Ovary (tissue), 9 donors: ENCODE measurements around the gene GSTO2. TPM values are rescaled to one million over a fixed set of nuclear protein-coding genes. Genes with fewer than 3 reads are reported as not detected.

Experiments
- DNase-seq, 5 donors: peaks; one replicate each; pipeline ENCODE4 v3.0.0-alpha.2; 2019 to 2020
- H3K27ac ChIP-seq, 2 donors: fragments of 200-600 bp; one replicate each; pipeline versions ENCODE4 v1.5.1 to v1.8.0; 2019 to 2022
- H3K27me3 ChIP-seq: fragments of 200-600 bp; one replicate; pipeline ENCODE4 v1.8.0; 2022
- H3K36me3 ChIP-seq: fragments of 200-600 bp; sonication (generic); one replicate; pipeline ENCODE4 v1.5.1; 2019
- H3K4me1 ChIP-seq: one replicate; pipeline ENCODE4 v1.8.1; 2013; ENCODE audit warnings: mild to moderate bottlenecking, moderate library complexity; ENCODE audit not compliant: insufficient read depth
- H3K4me3 ChIP-seq: fragments of 200-600 bp; sonication (generic); one replicate; pipeline ENCODE4 v1.5.1; 2017
- H3K9me3 ChIP-seq, 2 donors: fragments of 200-600 bp in 1 of 2; sonication (generic) in 1 of 2; one replicate each; pipeline versions ENCODE4 v1.5.1 to v1.8.1; 2013 to 2019; ENCODE audit warnings: mild to moderate bottlenecking in 1 of 2, moderate library complexity in 1 of 2
- CTCF ChIP-seq, 3 donors: fragments of 450-650 bp in 2 of 3; fragments of 200-600 bp in 1 of 3; IDR thresholded peaks; one replicate each; pipeline versions ENCODE4 v1.5.1 to v1.8.0; 2016 to 2022; ENCODE audit warnings: antibody characterized with exemption in 3 of 3, mild to moderate bottlenecking in 1 of 3
- EP300 ChIP-seq: sonication (generic); formaldehyde crosslinking; IDR thresholded peaks from one replicate; pipeline ENCODE4 v1.6.1; 2017; ENCODE audit warnings: antibody characterized with exemption
- POLR2A ChIP-seq: fragments of 450-650 bp; IDR thresholded peaks from one replicate; pipeline ENCODE4 v1.6.1; 2017; ENCODE audit warnings: antibody characterized with exemption, mild to moderate bottlenecking, moderate library complexity
- WGBS, 3 donors: extraction: QIAGEN DNeasy Blood & Tissue Kit in 1 of 3; methylation state at CpG; one replicate each; pipeline versions ENCODE4 v1.1.5 to v1.1.7; 2013 to 2017; 5-methylcytosine and 5-hydroxymethylcytosine counted together
- intact Hi-C, 4 donors: fragments of 100-400 bp; cut with DNase I; formaldehyde crosslinking; loops; one replicate each; pipeline versions ENCODE4 v1.11.0 to v1.15.1; 2022 to 2023
- polyA plus RNA-seq, 2 donors: library from polyadenylated mRNA; stranded (reverse); fragments of 200-250 nt in 1 of 2; fragments of 350-450 nt in 1 of 2; fragmentation: Illumina TruSeq in 1 of 2; extraction: RNeasy Lipid Tissue Mini Kit (QIAGEN cat#74804) in 1 of 2; gene quantifications; one replicate each; pipeline ENCODE4 v1.2.3, GENCODE V29; 2013 to 2014
- total RNA-seq, 7 donors: library from RNA; depleted of rRNA in 2 of 7; stranded (reverse); fragments of >200 nt in 2 of 7; fragmentation: NEBNext Ultra II Directional in 3 of 7; extraction: Animal tissue kit (Norgen Biotek cat#: 25700) in 3 of 7; gene quantifications; one replicate each; pipeline versions ENCODE4 v1.1.0 to v1.2.4, GENCODE V29; 2016 to 2023
- donor health status: DM: no; HTN: no; CAD: no; lungs with moderate emphysema.
- donor health status: DM: no; HTN: no; CAD: no.
- donor health status: Bipolar disorder and iron deficiency.
- donor health status: DM: yes; HTN: yes; CAD: no.
- donor health status: DM: no; HTN: no; CAD: no.
- donor health status: DM: yes; HTN: yes; CAD: no.

The GSTO2 gene
- total and polyA plus RNA-seq, 9 donors: 3.7 to 19.0 (median 12.3) TPM

- no peaks in the 10 kb centered on the region for H3K36me3 ChIP-seq
- H3K4me1 ChIP-seq: peaks cover 20% of the 10 kb centered on the region
- intact Hi-C loops: no loop called here
- peak in 4 of 5 donors; percentile 21 to 70 (median 40) for DNase-seq
- H3K4me3 ChIP-seq: no peak overlapping the region
- WGBS, 3 donors: 8 to 22% (median 11%) methylated on average over 6 of the region's 6 CpGs
- no peaks in the 10 kb centered on the region for H3K9me3 ChIP-seq
- TF ChIP-seq POLR2A (no peak), CTCF (IDR thresholded peaks at IDR 0.05) (no peak), EP300 (no peak)
- H3K27ac ChIP-seq: peak overlapping the region; percentile 8 to 42
- no peaks in the 10 kb centered on the region for H3K27me3 ChIP-seq
Measured at GRCh38 chr10:104317269-104317710, 48.3 kb downstream of the GSTO2 start.

- intact Hi-C loops: no loop called here
- Histone ChIP-seq H3K9me3 (no peaks in the 10 kb centered on the region), H3K4me3 (no peak overlapping the region), H3K36me3 (no peaks in the 10 kb centered on the region), H3K27ac (peak overlapping the region; percentile 8 to 42), H3K4me1 (peaks cover 18% of the 10 kb centered on the region), H3K27me3 (no peaks in the 10 kb centered on the region)
- no peak for TF ChIP-seq POLR2A
- TF ChIP-seq EP300: no peak
- no peak for TF ChIP-seq CTCF (IDR thresholded peaks at IDR 0.05)
- peak in 2 of 5 donors; percentile 22 to 30 for DNase-seq
- 83 to 88% (median 85%) methylated on average over 7 of the region's 7 CpGs for WGBS, 3 donors
Measured at GRCh38 chr10:104317726-104318299, 48.8 kb downstream of the GSTO2 start.

GRCh38 chr10:104318326-104318725, 49.3 kb downstream of the GSTO2 start:
- intact Hi-C loops: no loop called here
- no peaks in the 10 kb centered on the region for H3K36me3 ChIP-seq
- H3K4me1 ChIP-seq: peaks cover 19% of the 10 kb centered on the region
- H3K4me3 ChIP-seq: no peak overlapping the region
- DNase-seq: peak in 2 of 5 donors; percentile 11 to 30
- no peaks in the 10 kb centered on the region for H3K27me3 ChIP-seq
- H3K27ac ChIP-seq: peak overlapping the region in 1 of 2 donors; percentile 42
- TF ChIP-seq EP300 (no peak), POLR2A (no peak), CTCF (IDR thresholded peaks at IDR 0.05) (no peak)
- H3K9me3 ChIP-seq: no peaks in the 10 kb centered on the region
- WGBS, 3 donors: 93 to 95% (median 94%) methylated on average over 5 of the region's 5 CpGs

- Histone ChIP-seq H3K27me3 (no peaks in the 10 kb centered on the region), H3K36me3 (no peaks in the 10 kb centered on the region), H3K9me3 (no peaks in the 10 kb centered on the region), H3K4me1 (peaks cover 23% of the 10 kb centered on the region), H3K4me3 (no peak overlapping the region), H3K27ac (peak overlapping the region; percentile 16 to 42)
- peak; percentile 42 to 86 (median 84) for DNase-seq
- TF ChIP-seq POLR2A: no peak
- WGBS, 3 donors: 40 to 43% (median 42%) methylated on average over 19 of the region's 19 CpGs
- intact Hi-C loops: no loop called here
Measured at GRCh38 chr10:104318810-104319741, 50.1 kb downstream of the GSTO2 start.
